ENCODE results near the gene NKX2-8. TPM values are rescaled to one million over a fixed set of nuclear protein-coding genes. Genes with fewer than 3 reads are reported as not detected.

NKX2-8 gene
- total RNA-seq, 1 experiment from 2014 or later: not detected

DNA sequence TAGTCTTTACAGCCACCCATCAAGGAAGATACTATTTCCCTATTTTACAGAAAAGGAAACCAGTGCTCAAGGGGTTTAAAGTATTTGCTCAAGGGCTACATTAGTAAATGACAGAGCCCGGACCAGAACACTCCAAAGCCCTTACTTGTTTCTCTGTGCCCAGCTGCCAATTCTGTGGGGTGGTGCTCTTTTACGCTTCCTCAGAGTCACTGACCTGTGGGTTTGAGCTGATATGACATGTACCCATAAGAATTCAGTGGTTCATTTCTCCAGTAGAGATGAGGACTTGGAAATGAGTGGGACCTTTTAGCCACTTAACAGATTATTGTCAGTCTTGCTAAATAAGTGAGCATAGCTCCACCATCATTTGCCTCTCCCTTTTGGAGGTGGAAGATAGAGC lies 37.4 kb upstream of the NKX2-8 start:
- no peaks in the 10 kb centered on the region for H3K27me3 ChIP-seq (ENCODE audit: insufficient read depth, low read length)
- H3K9me3 Mint-ChIP-seq: peaks cover 7 to 9% of the 10 kb centered on the region in 2 experiments; a peak in 3 of 5 replicates
- H3K9me3 ChIP-seq (ENCODE audit: control insufficient read depth, low read depth, low read length): no peaks in the 10 kb centered on the region
- no peak overlapping the region for H2BK5ac ChIP-seq (ENCODE audit: insufficient read length, low read length)
- H3K79me2 ChIP-seq (ENCODE audit: insufficient read depth, low read length): no peaks in the 10 kb centered on the region
- no peak overlapping the region for H2BK120ac ChIP-seq (ENCODE audit: low read depth, low read length, poor library complexity, severe bottlenecking)
- H3K4me1 ChIP-seq (ENCODE audit: insufficient read depth, low read length): no peaks in the 10 kb centered on the region
- no peak overlapping the region for H2BK20ac ChIP-seq (ENCODE audit: low read depth, low read length, poor library complexity, severe bottlenecking)
- no peak overlapping the region for H4K5ac ChIP-seq (ENCODE audit: insufficient read length, low read depth, low read length)
- TF ChIP-seq, protein P1, sequence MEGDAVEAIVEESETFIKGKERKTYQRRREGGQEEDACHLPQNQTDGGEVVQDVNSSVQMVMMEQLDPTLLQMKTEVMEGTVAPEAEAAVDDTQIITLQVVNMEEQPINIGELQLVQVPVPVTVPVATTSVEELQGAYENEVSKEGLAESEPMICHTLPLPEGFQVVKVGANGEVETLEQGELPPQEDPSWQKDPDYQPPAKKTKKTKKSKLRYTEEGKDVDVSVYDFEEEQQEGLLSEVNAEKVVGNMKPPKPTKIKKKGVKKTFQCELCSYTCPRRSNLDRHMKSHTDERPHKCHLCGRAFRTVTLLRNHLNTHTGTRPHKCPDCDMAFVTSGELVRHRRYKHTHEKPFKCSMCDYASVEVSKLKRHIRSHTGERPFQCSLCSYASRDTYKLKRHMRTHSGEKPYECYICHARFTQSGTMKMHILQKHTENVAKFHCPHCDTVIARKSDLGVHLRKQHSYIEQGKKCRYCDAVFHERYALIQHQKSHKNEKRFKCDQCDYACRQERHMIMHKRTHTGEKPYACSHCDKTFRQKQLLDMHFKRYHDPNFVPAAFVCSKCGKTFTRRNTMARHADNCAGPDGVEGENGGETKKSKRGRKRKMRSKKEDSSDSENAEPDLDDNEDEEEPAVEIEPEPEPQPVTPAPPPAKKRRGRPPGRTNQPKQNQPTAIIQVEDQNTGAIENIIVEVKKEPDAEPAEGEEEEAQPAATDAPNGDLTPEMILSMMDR (conservative IDR thresholded peaks at IDR 0.05): no peak
- H3K9ac ChIP-seq (ENCODE audit: extremely low read depth, insufficient read length, low read length): no peak overlapping the region
- no peak overlapping the region for H3K4ac ChIP-seq (ENCODE audit: low read depth, low read length)
- H2BK12ac ChIP-seq (ENCODE audit: insufficient read length, low read depth, low read length): no peak overlapping the region
- no peak overlapping the region for H3K14ac ChIP-seq (ENCODE audit: insufficient read depth, low read length)
- H4K8ac ChIP-seq (replicated peaks; ENCODE audit: insufficient read length, low read depth, low read length): no peak overlapping the region
- H3K27me3 Mint-ChIP-seq (ENCODE audit: low read depth): peaks cover 21% of the 10 kb centered on the region
- WGBS (ENCODE audit: extremely low coverage, insufficient read length, low lambda C conversion rate): no CpG with 5 or more reads among the region's 2 CpGs
- H3K4me1 Mint-ChIP-seq: no peaks in the 10 kb centered on the region
- H3K27ac Mint-ChIP-seq: no peak overlapping the region
- no peak overlapping the region for H4K91ac ChIP-seq (ENCODE audit: insufficient read length, low read depth, low read length)
- H4K20me1 ChIP-seq (ENCODE audit: control insufficient read depth, insufficient read depth, insufficient read length): no peaks in the 10 kb centered on the region
- no peak overlapping the region for H2BK15ac ChIP-seq (ENCODE audit: low read depth, low read length)
- H3T11ph ChIP-seq (ENCODE audit: low read length): no peak overlapping the region
- no peak overlapping the region for H3K23ac ChIP-seq (ENCODE audit: insufficient read length, low read depth, low read length)
- H3K23me2 ChIP-seq (ENCODE audit: insufficient read length, low read depth, low read length, poor library complexity, severe bottlenecking): no peaks in the 10 kb centered on the region
- no peak overlapping the region for H3K4me2 ChIP-seq (ENCODE audit: insufficient read depth, insufficient read length, low read length)
- H3K56ac ChIP-seq (ENCODE audit: insufficient read length, low read depth, low read length): no peak overlapping the region
- no peak overlapping the region for H3K18ac ChIP-seq (ENCODE audit: insufficient read length, low read depth, low read length)
- no peak overlapping the region for H2AFZ ChIP-seq (ENCODE audit: low read length)
- no peaks in the 10 kb centered on the region for H3K79me1 ChIP-seq (ENCODE audit: insufficient read depth, low read depth, low read length, poor library complexity, severe bottlenecking)
- no peak for DNase-seq
- H2AK5ac ChIP-seq (ENCODE audit: insufficient read length, low read length): no peak overlapping the region
- no peaks in the 10 kb centered on the region for H3K36me3 Mint-ChIP-seq (ENCODE audit: insufficient read depth in 1 of 3, low read depth in 3 of 3)
- no peak overlapping the region for H3K27ac ChIP-seq (ENCODE audit: insufficient read length, low read depth, low read length)
- no peak overlapping the region for H3K4me3 Mint-ChIP-seq

Data from H9 (cell line).